ENCODE data around the gene EXOC4. TPM values are rescaled to one million over a fixed set of nuclear protein-coding genes. Genes with fewer than 3 reads are reported as not detected.

EXOC4 gene
- total RNA-seq, 1 donor from 2014 or later: 94.0 TPM

GRCh38 chr7:133945497-133945896, 692.6 kb downstream of the EXOC4 start:
- Mint-ChIP-seq H3K4me1 (ENCODE audit: unreplicated experiment) (peaks cover 3% of the 10 kb centered on the region), H3K9me3 (ENCODE audit: unreplicated experiment) (no peaks in the 10 kb centered on the region), H3K4me3 (ENCODE audit: unreplicated experiment) (no peak overlapping the region), H3K27ac (ENCODE audit: unreplicated experiment) (no peak overlapping the region), H3K27me3 (ENCODE audit: unreplicated experiment) (no peaks in the 10 kb centered on the region), H3K36me3 (ENCODE audit: low read depth, unreplicated experiment) (no peaks in the 10 kb centered on the region)
- TF ChIP-seq, protein P1, sequence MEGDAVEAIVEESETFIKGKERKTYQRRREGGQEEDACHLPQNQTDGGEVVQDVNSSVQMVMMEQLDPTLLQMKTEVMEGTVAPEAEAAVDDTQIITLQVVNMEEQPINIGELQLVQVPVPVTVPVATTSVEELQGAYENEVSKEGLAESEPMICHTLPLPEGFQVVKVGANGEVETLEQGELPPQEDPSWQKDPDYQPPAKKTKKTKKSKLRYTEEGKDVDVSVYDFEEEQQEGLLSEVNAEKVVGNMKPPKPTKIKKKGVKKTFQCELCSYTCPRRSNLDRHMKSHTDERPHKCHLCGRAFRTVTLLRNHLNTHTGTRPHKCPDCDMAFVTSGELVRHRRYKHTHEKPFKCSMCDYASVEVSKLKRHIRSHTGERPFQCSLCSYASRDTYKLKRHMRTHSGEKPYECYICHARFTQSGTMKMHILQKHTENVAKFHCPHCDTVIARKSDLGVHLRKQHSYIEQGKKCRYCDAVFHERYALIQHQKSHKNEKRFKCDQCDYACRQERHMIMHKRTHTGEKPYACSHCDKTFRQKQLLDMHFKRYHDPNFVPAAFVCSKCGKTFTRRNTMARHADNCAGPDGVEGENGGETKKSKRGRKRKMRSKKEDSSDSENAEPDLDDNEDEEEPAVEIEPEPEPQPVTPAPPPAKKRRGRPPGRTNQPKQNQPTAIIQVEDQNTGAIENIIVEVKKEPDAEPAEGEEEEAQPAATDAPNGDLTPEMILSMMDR (IDR thresholded peaks at IDR 0.05; ENCODE audit: unreplicated experiment): no peak
- no peak for DNase-seq (ENCODE audit: low spot score)

DNA sequence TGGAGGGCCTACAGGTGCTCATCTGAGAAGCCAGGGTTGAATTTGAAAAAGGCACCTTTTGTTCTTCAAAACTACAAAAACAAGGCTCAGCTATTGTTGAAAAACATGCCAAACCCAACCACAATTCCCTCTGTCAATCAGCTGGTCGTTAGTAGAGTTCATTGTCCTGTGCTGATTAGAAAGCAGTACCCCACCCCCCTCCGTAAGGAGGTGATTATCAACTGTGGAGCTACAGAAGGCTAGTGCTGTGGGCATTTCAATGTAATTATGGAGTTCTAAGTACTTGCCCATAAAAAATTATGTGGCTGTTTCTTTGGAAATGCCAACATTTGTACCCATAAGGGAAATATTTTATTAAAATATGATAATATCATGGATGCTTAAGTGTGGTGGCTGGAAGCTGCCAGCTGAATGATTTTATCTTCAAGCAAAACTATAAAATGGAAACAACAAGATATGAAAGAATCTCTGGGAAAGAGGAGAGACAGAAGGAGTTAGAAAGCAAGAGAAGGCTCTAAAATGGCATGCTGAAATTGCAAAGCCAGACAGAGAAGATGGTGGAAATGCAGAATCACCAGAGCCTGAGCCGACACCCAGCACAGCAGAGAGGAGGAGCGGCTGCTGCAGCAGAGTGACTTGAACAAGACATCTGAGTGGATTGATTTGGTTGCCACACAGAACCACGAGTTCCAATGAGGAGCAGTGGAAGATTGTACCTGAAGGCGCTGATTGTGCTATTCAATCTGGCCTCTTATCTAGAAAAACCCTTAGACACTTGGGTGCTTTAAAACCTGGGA, 694.8 kb downstream of the EXOC4 start:
- peaks cover 7% of the 10 kb centered on the region for H3K36me3 Mint-ChIP-seq (ENCODE audit: low read depth, unreplicated experiment)
- H3K4me3 Mint-ChIP-seq (ENCODE audit: unreplicated experiment): no peak overlapping the region
- no peaks in the 10 kb centered on the region for H3K9me3 Mint-ChIP-seq (ENCODE audit: unreplicated experiment)
- TF ChIP-seq, protein P1 (IDR thresholded peaks at IDR 0.05; ENCODE audit: unreplicated experiment): no peak
- H3K4me1 Mint-ChIP-seq (ENCODE audit: unreplicated experiment): peaks cover 3% of the 10 kb centered on the region
- H3K27me3 Mint-ChIP-seq (ENCODE audit: unreplicated experiment): no peaks in the 10 kb centered on the region
- H3K27ac Mint-ChIP-seq (ENCODE audit: unreplicated experiment): no peak overlapping the region
- DNase-seq (ENCODE audit: low spot score): no peak

DNA sequence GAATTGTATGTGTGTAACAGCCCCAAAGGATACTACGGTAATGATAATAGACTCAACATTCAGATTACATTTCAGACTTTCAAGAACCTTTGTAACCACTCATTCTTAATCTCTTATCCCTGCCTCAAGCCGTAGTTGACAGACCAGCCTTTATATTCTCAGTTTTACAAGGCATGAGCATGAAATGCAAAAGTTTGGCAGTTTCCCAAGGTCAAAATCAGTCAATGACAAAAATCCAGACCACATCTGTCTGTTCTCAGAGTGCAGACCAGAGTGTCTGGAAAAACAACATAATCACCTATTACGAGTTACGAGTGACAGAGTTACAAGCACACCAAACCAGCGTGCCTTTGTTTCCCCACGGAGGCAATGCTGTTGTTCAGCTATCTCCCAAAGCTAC, 695.7 kb downstream of the EXOC4 start:
- peaks cover 3% of the 10 kb centered on the region for H3K4me1 Mint-ChIP-seq (ENCODE audit: unreplicated experiment)
- no peaks in the 10 kb centered on the region for H3K9me3 Mint-ChIP-seq (ENCODE audit: unreplicated experiment)
- no peaks in the 10 kb centered on the region for H3K27me3 Mint-ChIP-seq (ENCODE audit: unreplicated experiment)
- DNase-seq (ENCODE audit: low spot score): no peak
- no peak overlapping the region for H3K4me3 Mint-ChIP-seq (ENCODE audit: unreplicated experiment)
- TF ChIP-seq, protein P1 (IDR thresholded peaks at IDR 0.05; ENCODE audit: unreplicated experiment): no peak
- H3K27ac Mint-ChIP-seq (ENCODE audit: unreplicated experiment): no peak overlapping the region
- peaks cover 7% of the 10 kb centered on the region for H3K36me3 Mint-ChIP-seq (ENCODE audit: low read depth, unreplicated experiment)

GRCh38 chr7:133950855-133951254, 698.0 kb downstream of the EXOC4 start:
- Mint-ChIP-seq H3K27ac (ENCODE audit: unreplicated experiment) (no peak overlapping the region), H3K27me3 (ENCODE audit: unreplicated experiment) (no peaks in the 10 kb centered on the region), H3K4me1 (ENCODE audit: unreplicated experiment) (peaks cover 3% of the 10 kb centered on the region), H3K36me3 (ENCODE audit: low read depth, unreplicated experiment) (peaks cover 12% of the 10 kb centered on the region), H3K4me3 (ENCODE audit: unreplicated experiment) (no peak overlapping the region), H3K9me3 (ENCODE audit: unreplicated experiment) (no peaks in the 10 kb centered on the region)
- no peak for DNase-seq (ENCODE audit: low spot score)
- TF ChIP-seq, protein P1 (IDR thresholded peaks at IDR 0.05; ENCODE audit: unreplicated experiment): no peak

DNA sequence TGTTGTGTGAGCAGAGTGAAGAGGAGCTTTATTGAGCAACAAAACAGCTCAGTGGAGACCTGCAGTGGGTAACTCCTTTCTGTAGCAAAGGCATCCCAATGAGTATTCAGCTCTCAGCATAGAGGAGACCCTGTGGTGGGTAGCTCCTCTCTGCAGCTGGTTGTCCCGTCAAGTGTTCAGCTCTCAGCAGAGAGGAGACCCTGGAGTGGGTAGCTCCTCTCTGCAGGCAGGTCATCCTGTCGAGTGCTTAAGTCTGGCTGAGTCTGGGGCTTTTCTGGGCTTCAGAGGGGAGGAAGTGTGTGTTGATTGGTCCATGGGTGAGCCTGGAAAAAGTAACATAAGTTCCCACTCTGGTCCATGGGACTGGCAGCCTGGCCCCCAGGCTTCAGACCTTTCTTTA, 702.3 kb downstream of the EXOC4 start:
- Mint-ChIP-seq H3K9me3 (ENCODE audit: unreplicated experiment) (no peaks in the 10 kb centered on the region), H3K27ac (ENCODE audit: unreplicated experiment) (no peak overlapping the region), H3K4me1 (ENCODE audit: unreplicated experiment) (peaks cover 28% of the 10 kb centered on the region), H3K27me3 (ENCODE audit: unreplicated experiment) (no peaks in the 10 kb centered on the region), H3K36me3 (ENCODE audit: low read depth, unreplicated experiment) (peaks cover 15% of the 10 kb centered on the region), H3K4me3 (ENCODE audit: unreplicated experiment) (no peak overlapping the region)
- no peak for DNase-seq (ENCODE audit: low spot score)
- TF ChIP-seq, protein P1 (IDR thresholded peaks at IDR 0.05; ENCODE audit: unreplicated experiment): no peak
